Adrenal gland (tissue), 5 donors: ENCODE measurements around the gene GK.

Experiments
- CTCF ChIP-seq, 6 experiments: fragments of 450-650 bp in 4 of 6; fragments of 200-600 bp in 2 of 6; sonication (generic) in 1 of 6; IDR thresholded peaks; 1 replicate in 5 of 6; 2 replicates in 1 of 6; pipeline versions ENCODE4 v1.5.1 to v1.8.0; 2016 to 2021; ENCODE audit warnings: antibody characterized with exemption in 6 of 6, mild to moderate bottlenecking in 2 of 6, moderate library complexity in 1 of 6
- POLR2A ChIP-seq, 2 donors: fragments of 450-650 bp; IDR thresholded peaks; one replicate each; pipeline ENCODE4 v1.6.1; 2017; ENCODE audit warnings: antibody characterized with exemption in 2 of 2, mild to moderate bottlenecking in 2 of 2, moderate library complexity in 1 of 2
- donor health status: DM: no; HTN: no; CAD: no.

DNA sequence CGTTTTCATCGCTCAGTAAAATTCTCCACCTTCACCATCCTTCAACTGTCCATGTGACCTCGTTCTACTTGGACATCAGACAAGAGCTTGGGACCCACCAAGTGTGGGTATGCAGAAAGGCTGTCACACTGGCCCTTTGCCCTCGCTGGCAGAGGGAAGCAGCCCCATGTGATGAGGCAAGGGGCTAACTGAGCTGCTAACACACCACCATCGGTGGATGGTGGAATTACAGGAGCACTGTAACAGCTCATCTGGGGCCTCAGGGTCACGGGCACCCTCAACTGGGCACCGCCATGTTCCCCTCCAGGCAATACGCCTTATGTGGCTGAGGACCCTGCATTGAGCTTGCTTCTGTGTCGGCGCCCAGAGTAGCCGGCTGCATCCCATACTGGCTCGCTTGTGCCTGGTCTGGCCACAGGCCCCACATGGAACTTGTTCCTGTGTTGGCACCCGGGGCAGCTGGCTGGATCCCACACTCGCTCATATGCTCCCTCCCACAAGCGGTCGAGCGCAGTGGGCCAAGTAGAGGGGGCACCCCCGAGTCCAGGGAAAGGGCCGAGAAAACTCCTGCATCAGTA is 126.3 kb downstream of the GK start:
- TF ChIP-seq CTCF (IDR thresholded peaks at IDR 0.05), result no peak
- no peak for TF ChIP-seq POLR2A (IDR thresholded peaks at IDR 0.05)
